Measurements from ENCODE around the gene SPON2.
A peak's percentile ranks its signal among the peaks of the same experiment; 100 is the strongest.

- TF ChIP-seq CTCF (IDR thresholded peaks at IDR 0.05 in 8 of 11, conservative IDR thresholded peaks at IDR 0.05 in 3 of 11) (no peak), POLR2AphosphoS5 (IDR thresholded peaks at IDR 0.05) (peak; percentile 56 to 82 (median 77)), POLR2A (IDR thresholded peaks at IDR 0.05) (no peak)
Measured at GRCh38 chr4:1204828-1205585, 32.6 kb upstream of the SPON2 start.

Data from spleen (tissue), 7 donors.